Parathyroid adenoma (tissue), 2 donors: ENCODE data around the gene ITSN1.
A peak's percentile ranks its signal among the peaks of the same experiment; 100 is the strongest.

ENCODE experiments used
- H2AFZ ChIP-seq: fragments of 300-600 bp; sonication (generic); one replicate; pipeline ENCODE4 v1.7.0; 2017; ENCODE audit warnings: antibody characterized with exemption, mild to moderate bottlenecking
- H3K27ac ChIP-seq: fragments of 300-600 bp; sonication (generic); one replicate; pipeline ENCODE4 v1.7.0; 2017
- H3K27me3 ChIP-seq: fragments of 300-600 bp; sonication (generic); one replicate; pipeline ENCODE4 v1.7.0; 2017; ENCODE audit warnings: low read length; ENCODE audit not compliant: control insufficient read depth, insufficient read depth
- H3K36me3 ChIP-seq: fragments of 300-600 bp; sonication (generic); one replicate; pipeline ENCODE4 v1.7.0; 2017; ENCODE audit warnings: low read length; ENCODE audit not compliant: control insufficient read depth, insufficient read depth
- H3K4me1 ChIP-seq: fragments of 300-600 bp; sonication (generic); one replicate; pipeline ENCODE4 v1.7.0; 2017; ENCODE audit warnings: control low read depth
- H3K4me2 ChIP-seq: fragments of 300-600 bp; sonication (generic); one replicate; pipeline ENCODE4 v1.7.0; 2017; ENCODE audit warnings: low read length
- H3K4me3 ChIP-seq: fragments of 300-600 bp; sonication (generic); one replicate; pipeline ENCODE4 v1.7.0; 2017; ENCODE audit warnings: low read depth, low read length
- H3K79me2 ChIP-seq: fragments of 300-600 bp; sonication (generic); one replicate; pipeline ENCODE4 v1.7.0; 2017; ENCODE audit warnings: control low read depth
- H3K9ac ChIP-seq: fragments of 300-600 bp; sonication (generic); one replicate; pipeline ENCODE4 v1.7.0; 2017; ENCODE audit warnings: mild to moderate bottlenecking
- H3K9me3 ChIP-seq: fragments of 300-600 bp; sonication (generic); one replicate; pipeline ENCODE4 v1.7.0; 2017; ENCODE audit warnings: low read length; ENCODE audit not compliant: control insufficient read depth
- CTCF ChIP-seq: fragments of 300-600 bp; sonication (generic); IDR thresholded peaks from one replicate; pipeline ENCODE4 v1.7.0; 2017; ENCODE audit warnings: antibody characterized with exemption, mild to moderate bottlenecking
- donor health status: primary hyperparathyroidism.

Gene ITSN1

GRCh38 chr21:33657124-33657820, 15.0 kb downstream of the ITSN1 start:
- no peak for TF ChIP-seq CTCF
- Histone ChIP-seq H3K9me3 (no peaks in the 10 kb centered on the region), H3K4me2 (no peak overlapping the region), H3K27me3 (no peaks in the 10 kb centered on the region), H3K36me3 (no peaks in the 10 kb centered on the region), H2AFZ (no peak overlapping the region), H3K4me1 (peaks cover 15% of the 10 kb centered on the region), H3K79me2 (peaks cover 10% of the 10 kb centered on the region), H3K27ac (no peak overlapping the region), H3K9ac (no peak overlapping the region), H3K4me3 (no peak overlapping the region)

GRCh38 chr21:33658919-33659567, 16.7 kb downstream of the ITSN1 start:
- H3K4me2 ChIP-seq: no peak overlapping the region
- H3K4me1 ChIP-seq: peaks cover 15% of the 10 kb centered on the region
- no peaks in the 10 kb centered on the region for H3K36me3 ChIP-seq
- no peaks in the 10 kb centered on the region for H3K9me3 ChIP-seq
- H3K27ac ChIP-seq: no peak overlapping the region
- H3K27me3 ChIP-seq: no peaks in the 10 kb centered on the region
- TF ChIP-seq CTCF: no peak
- peaks cover 7% of the 10 kb centered on the region for H3K79me2 ChIP-seq
- no peak overlapping the region for H2AFZ ChIP-seq
- H3K9ac ChIP-seq: no peak overlapping the region
- H3K4me3 ChIP-seq: no peak overlapping the region

GRCh38 chr21:33659568-33659949, 17.3 kb downstream of the ITSN1 start:
- no peak overlapping the region for H3K4me2 ChIP-seq
- H3K27me3 ChIP-seq: no peaks in the 10 kb centered on the region
- peaks cover 8% of the 10 kb centered on the region for H3K79me2 ChIP-seq
- H3K4me1 ChIP-seq: peaks cover 15% of the 10 kb centered on the region
- peak overlapping the region; percentile 39 for H3K27ac ChIP-seq
- no peak overlapping the region for H3K9ac ChIP-seq
- H2AFZ ChIP-seq: no peak overlapping the region
- no peaks in the 10 kb centered on the region for H3K36me3 ChIP-seq
- TF ChIP-seq CTCF: no peak
- no peaks in the 10 kb centered on the region for H3K9me3 ChIP-seq
- no peak overlapping the region for H3K4me3 ChIP-seq

- Histone ChIP-seq H3K27ac (peak overlapping the region; percentile 39), H3K4me1 (peaks cover 15% of the 10 kb centered on the region), H3K9me3 (no peaks in the 10 kb centered on the region)
These were observed 18.1 kb downstream of the ITSN1 start for GRCh38 chr21:33660406-33660805.

More at GRCh38 chr21:33660406-33660805, 18.1 kb downstream of the ITSN1 start:
- no peak overlapping the region for H3K4me3 ChIP-seq
- no peaks in the 10 kb centered on the region for H3K36me3 ChIP-seq
- H3K4me2 ChIP-seq: no peak overlapping the region
- peaks cover 8% of the 10 kb centered on the region for H3K79me2 ChIP-seq
- no peak for TF ChIP-seq CTCF
- H2AFZ ChIP-seq: peak overlapping the region; percentile 46
- no peaks in the 10 kb centered on the region for H3K27me3 ChIP-seq
- H3K9ac ChIP-seq: no peak overlapping the region
